MV-4-11 (cell line): ENCODE results near the gene ARHGAP19.

Experiments
- DNase-seq: peaks from one replicate; lab custom pipeline; 2025; lab: John Stamatoyannopoulos, UW

The ARHGAP19 gene

GRCh38 chr10:97228130-97228774 is 64.2 kb downstream of the ARHGAP19 start:
- no peak for DNase-seq

- no peak for DNase-seq
Measured at GRCh38 chr10:97226398-97226797, 66.0 kb downstream of the ARHGAP19 start.

DNA sequence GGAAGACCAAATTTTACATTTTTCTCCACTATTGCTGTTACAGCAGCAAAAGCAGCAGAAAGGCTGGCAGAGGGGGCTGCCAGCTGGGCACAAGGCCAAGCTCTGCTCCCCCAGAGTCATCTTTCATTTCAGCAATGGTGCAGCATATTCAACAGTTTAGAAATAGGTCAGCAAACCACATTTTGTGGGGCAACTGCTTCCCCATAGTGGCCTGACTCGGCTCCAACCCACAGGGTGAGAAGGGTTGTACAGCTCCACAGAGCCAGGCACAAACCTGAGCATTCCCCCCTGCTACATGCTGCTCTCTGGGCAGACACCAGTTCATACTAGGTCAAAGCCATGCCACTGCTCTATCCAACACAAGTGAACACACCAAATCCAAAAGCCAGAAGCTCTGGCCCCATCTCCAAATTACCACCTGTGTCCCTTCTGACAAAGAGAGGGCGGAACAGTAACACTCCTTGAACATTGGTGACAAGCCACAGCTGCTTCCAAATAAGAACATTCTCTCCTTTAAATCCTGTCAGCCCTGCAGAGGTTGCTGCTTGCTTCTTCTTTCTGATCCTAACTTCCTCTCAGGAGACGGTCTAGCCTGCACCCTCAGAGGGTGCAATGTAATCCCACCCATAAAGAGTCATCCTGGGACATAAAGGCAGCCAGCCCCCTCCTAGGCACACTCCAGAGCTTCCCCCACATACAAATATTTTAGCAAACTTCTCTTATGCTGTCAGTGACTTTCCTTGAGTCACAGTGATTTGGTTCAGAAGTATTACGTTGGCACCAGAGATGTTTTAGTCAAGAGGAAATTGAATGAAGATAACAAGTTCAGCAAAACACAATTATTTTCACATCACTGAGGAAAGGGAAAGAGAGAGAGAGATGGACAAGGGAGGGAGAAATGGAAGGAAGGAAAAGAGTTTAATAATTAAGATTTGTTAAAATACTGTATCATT is 67.7 kb downstream of the ARHGAP19 start:
- DNase-seq: peak; percentile 75

- DNase-seq: peak; percentile 26
Measured at GRCh38 chr10:97222326-97222961, 70.0 kb downstream of the ARHGAP19 start.

DNA sequence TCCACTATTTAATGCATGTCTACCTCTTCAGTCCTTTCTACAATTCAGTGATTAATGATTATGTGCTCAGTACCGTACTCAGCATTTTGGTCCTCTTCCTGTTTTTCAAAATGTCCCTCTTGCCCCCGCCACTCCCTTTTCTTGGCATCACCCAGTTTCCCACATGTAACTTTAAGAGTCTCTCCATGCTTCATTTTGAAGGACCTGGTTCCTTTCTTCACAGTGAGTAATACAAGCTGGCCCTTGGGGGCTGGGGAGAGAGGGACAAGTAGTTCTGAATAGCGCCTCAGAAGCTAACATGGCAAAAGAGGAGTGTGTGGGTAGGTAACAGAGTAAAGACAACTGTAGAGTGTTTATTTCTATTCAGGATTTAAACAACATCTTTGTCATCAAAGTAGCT is 72.1 kb downstream of the ARHGAP19 start:
- peak; percentile 32 for DNase-seq

DNA sequence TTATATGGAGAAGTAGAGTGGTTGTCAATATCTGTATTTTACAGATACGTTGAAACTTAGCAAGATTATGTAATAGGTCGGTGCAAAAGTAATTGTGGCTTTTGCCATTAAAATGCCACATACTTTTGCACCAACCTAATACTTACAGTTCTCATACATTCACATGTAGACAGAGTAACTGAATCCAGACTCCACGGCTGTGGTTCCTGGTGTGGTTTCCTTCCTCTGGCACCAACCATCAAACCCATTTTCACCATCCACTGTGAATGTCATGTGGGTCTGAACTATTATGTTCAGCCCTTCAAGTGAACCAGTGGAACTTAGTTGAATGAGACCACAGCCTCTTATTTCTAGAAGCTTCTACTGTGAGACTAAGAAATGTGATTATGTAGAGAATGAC is 75.1 kb downstream of the ARHGAP19 start:
- peak; percentile 75 for DNase-seq

DNA sequence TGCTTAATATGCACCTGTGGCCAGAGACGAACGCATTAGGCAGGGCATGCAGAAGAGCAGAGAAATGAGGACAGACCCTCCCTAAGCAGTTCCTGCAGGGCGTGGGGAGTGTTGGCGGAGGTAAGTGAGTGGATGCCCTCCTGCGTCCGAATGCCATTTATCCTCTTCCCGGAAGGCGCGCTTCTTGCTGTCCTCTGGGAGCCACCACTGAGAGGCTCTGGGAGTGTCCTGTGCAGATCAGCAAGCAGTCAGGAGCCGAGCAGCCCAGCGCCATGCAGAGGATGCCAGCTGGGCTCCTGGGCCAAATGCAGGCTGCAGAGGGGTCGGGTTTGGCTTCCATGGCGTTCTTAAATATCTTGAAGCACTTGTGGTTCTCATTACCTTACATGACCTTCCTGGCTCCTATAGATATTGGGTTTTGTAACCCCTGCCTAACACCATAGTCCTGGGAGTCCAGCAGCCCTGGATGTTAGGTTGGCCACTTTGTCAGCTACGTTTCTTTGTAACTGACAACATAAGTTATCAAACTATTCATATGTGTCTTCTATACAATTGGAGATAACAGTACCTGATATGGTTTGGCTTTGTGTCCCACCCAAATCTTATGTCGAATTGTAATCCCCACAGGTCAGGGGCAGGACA is 76.7 kb downstream of the ARHGAP19 start:
- no peak for DNase-seq

DNA sequence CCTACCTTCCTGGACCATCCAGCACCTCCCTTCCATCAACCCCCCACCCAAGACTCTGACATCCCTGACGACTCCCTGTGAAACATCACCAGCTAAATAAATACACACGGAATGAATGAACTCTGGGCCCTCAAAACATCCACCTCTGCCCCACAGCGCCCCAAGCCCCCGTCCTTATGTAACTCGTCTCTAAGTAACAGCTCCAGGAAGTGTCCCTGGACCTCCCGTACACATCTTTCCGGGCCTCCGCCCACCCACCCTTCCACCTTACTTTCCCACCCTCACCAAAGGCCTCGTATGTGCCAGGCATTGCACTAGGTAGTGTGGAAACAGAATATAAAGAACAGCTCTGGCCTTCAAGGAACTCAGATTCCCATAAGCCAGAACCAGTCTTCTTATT is 79.0 kb downstream of the ARHGAP19 start:
- DNase-seq: no peak

DNA sequence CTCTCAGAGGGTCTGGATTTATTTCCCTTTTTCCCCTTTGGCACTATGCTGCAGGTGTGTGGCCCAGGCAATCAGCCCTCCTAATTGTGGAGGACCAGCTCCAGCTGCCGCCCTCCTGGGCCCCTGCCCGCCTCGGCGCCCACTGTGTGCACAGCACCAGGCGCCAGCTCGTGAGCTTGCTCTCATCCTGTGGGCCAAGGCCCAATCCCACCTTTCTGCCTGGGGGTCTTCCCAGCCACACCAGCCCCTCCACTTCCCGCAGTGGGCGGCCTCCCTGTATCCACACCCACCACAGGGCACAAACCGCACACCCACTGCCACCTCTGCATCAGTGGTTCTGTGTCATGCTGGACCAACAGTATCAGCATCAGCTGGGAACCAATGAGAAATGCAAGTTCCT is 81.2 kb downstream of the ARHGAP19 start:
- no peak for DNase-seq

- peak; percentile 55 for DNase-seq
Measured at GRCh38 chr10:97210543-97210960, 81.9 kb downstream of the ARHGAP19 start.

GRCh38 chr10:97207756-97208346 is 84.6 kb downstream of the ARHGAP19 start:
- DNase-seq: no peak

DNA sequence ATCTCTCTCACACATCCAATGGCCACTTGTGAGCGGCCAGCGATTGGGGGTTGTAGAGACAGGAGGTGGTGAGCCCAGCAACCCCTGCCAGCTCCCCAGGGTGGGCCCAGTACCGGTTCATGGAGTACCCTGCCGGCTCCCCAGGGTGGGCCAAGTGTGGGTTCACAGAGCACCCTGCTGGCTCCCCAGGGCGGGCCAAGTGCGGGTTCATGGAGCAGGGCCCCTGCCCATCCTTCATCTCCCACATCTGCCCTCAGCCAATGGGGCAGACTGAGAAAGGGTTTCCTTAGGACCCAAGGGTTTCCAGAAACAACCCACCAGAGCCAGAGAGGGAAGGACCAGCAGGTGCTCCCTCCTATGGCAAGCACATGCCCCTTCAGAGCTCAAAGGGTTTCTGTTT is 85.3 kb downstream of the ARHGAP19 start:
- no peak for DNase-seq

- DNase-seq: no peak
Measured at GRCh38 chr10:97204826-97205679, 87.4 kb downstream of the ARHGAP19 start.

DNA sequence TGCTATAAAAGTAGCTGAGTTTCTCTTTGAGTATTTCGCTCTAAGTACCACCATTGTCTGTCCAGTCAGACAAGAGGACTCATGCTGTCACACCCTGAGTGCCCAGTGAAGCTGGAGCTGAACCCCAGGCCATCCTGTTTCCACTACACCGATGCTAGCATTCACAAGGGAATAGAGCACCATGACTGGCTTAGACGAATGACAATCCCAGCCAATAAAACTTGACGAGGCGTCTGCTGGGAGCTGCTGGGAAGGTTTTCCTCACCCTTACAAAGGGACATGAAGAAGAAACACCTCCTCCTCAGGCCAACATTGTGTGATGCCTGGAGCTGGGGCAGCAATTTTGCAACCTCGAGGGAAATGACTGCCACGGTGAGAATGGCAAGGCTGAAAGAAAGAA is 89.2 kb downstream of the ARHGAP19 start:
- no peak for DNase-seq

- DNase-seq: no peak
Measured at GRCh38 chr10:97200616-97201015, 91.8 kb downstream of the ARHGAP19 start.

- peak; percentile 5 for DNase-seq
Measured at GRCh38 chr10:97199152-97199551, 93.3 kb downstream of the ARHGAP19 start.

DNA sequence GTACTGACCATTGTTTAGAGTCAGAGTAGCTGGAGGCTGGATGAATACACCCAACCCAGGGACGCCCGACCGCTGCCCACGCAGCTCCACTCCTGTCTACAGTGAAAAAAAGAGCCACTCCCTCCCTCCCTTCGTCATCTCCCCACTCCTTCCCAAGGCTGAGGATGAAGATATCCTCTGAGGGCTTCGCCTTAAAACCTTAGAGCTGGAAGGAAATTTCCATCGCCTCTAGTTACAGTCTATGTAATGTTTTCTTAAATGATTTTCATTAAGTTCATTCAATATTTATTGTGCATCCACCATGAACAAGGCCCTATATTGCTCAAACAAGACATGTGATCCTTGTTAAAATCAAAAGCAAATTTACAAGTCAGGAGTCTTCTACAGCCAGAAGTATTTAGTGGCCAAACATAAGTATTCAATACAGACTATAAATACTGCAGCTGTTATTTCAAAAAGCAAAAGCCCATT is 95.4 kb downstream of the ARHGAP19 start:
- DNase-seq: no peak

GRCh38 chr10:97196223-97197029 is 96.0 kb downstream of the ARHGAP19 start:
- DNase-seq: peak; percentile 49

GRCh38 chr10:97195706-97196222 is 96.7 kb downstream of the ARHGAP19 start:
- DNase-seq: peak; percentile 2
